ENCODE measurements around the gene MOV10. TPM values are rescaled to one million over a fixed set of nuclear protein-coding genes. Genes with fewer than 3 reads are reported as not detected.

Gene MOV10
- total and polyA plus RNA-seq, 10 of the 15 experiments (the other 5 are each of a cell fraction or from before 2014, with no cell fraction given) = 21.0 to 80.3 (median 49.8) TPM

DNA sequence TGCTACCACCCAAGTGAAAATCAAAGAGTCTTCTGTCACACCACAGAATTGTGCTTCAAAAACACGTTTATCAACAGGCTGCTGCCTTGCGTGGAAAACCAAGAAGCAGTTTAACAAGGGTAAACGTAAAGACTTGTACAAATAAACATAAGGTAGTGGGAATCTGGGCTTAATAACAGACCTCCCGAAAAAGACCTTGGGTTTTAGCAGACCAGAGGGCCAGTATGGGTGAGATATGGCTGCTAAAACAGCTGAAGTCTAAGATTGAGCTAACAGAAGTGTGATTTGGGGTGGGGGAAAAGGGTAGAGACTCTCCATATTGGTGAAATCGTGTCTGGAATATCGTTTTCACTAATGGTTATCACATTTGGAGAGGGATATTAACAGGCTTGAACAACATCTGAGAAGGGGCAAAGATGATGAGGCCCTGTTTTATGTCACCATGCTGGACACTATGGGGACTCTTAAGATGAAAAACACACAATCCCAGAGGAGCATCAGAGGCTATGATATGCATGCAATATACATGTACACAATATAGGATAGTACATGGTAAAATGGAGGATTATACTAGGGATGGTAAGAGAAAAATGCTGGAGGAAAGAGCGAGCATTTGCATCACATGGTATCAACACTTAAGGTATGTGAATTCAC lies 1.4 kb downstream of the MOV10 start:
- Histone ChIP-seq H3K27ac (ENCODE audit: control insufficient read depth, insufficient read depth) (peak overlapping the region; percentile 81), H3K27me3 (replicated peaks in 1 of 2; ENCODE audit: control insufficient read depth in 2 of 2, insufficient read depth in 2 of 2, low read length in 1 of 2) (no peaks in the 10 kb centered on the region), H2AFZ (ENCODE audit: control insufficient read depth, low read depth, low read length) (peak overlapping the region; percentile 83), H3K4me3 (peak overlapping the region; percentile 86), H4K20me1 (ENCODE audit: control insufficient read depth, insufficient read depth) (no peaks in the 10 kb centered on the region), H3K4me1 (ENCODE audit: control insufficient read depth, insufficient read depth, low read length) (peaks cover 9% of the 10 kb centered on the region), H3K4me2 (ENCODE audit: control insufficient read depth, insufficient read depth) (peak overlapping the region; percentile 93), H3K79me2 (ENCODE audit: control insufficient read depth, insufficient read depth, low read length) (peaks cover 17% of the 10 kb centered on the region), H3K9ac (ENCODE audit: control insufficient read depth, insufficient read depth, low read length) (peak overlapping the region; percentile 75), H3K36me3 (ENCODE audit: control insufficient read depth in 2 of 2, insufficient read depth in 2 of 2, low read length in 1 of 2) (no peaks in the 10 kb centered on the region), H3K9me3 (replicated peaks; ENCODE audit: control insufficient read depth, insufficient read depth, low read length) (no peaks in the 10 kb centered on the region)
- RAD21 ChIA-PET (ENCODE audit: unreplicated experiment) = interaction anchor here (0.5 to 4.8 kb wide), 8 partner anchors 15 to 285 kb away, joined by 3 to 42 read pairs (median 10); partner anchors contain the start of genes CAPZA1, PPM1J and ST7L
- CTCF ChIA-PET = interaction anchor here (0.6 to 6.2 kb wide), 14 partner anchors 15 to 284 kb away, joined by 3 to 33 read pairs (median 4); partner anchors contain the start of gene RHOC
- in situ Hi-C loops (cut with MboI) = no loop called here
- 86% methylated on average over 7 of the region's 7 CpGs for WGBS (ENCODE audit: insufficient coverage, insufficient replicate concordance, low lambda C conversion rate, missing lambda C conversion rate)
- intact Hi-C loops (cut with micrococcal nuclease; ENCODE audit: unreplicated experiment) = loop anchor here (2.0 kb wide), 1 partner anchor 57 kb away; the partner anchor contains the start of genes CAPZA1 and ST7L
- BruUV-seq (replicated peaks) = TSS peak; percentile 26
- POLR2A ChIA-PET = interaction anchor here (1.0 to 1.8 kb wide), 7 partner anchors 21 to 57 kb away, joined by 3 to 21 read pairs (median 5); partner anchors contain the start of genes CAPZA1 and ST7L
- SMC1A ChIA-PET (ENCODE audit: uncharacterized antibody, unreplicated experiment) = interaction anchor here (0.6 to 3.9 kb wide), 8 partner anchors 11 to 282 kb away, joined by 3 to 28 read pairs (median 4); partner anchors contain the start of gene RHOC
- FAIRE-seq = no peak
- DNase-seq (ENCODE audit: low read depth, low spot score) = no peak
- ATAC-seq = no peak
- TF ChIP-seq NFYA (IDR thresholded peaks at IDR 0.05; ENCODE audit: borderline replicate concordance, low read depth, low read length) = no peak
- TF ChIP-seq NFYB (IDR thresholded peaks at IDR 0.05; ENCODE audit: insufficient read depth, low read depth, low read length) = no peak
- TF ChIP-seq TCF7 (IDR thresholded peaks at IDR 0.05; ENCODE audit: borderline replicate concordance) = no peak
- no peak for TF ChIP-seq CHD1 (IDR thresholded peaks at IDR 0.05; ENCODE audit: low read depth, low read length)
- no peak for TF ChIP-seq DPF2 (IDR thresholded peaks at IDR 0.05)
- TF ChIP-seq NFXL1 (IDR thresholded peaks at IDR 0.05; ENCODE audit: borderline replicate concordance) = no peak
- TF ChIP-seq HDAC6 (IDR thresholded peaks at IDR 0.05; ENCODE audit: unreplicated experiment) = no peak
- no peak for TF ChIP-seq MEF2A (IDR thresholded peaks at IDR 0.05; ENCODE audit: insufficient read depth, low read depth, low read length)
- TF ChIP-seq SP1 (IDR thresholded peaks at IDR 0.05; ENCODE audit: low read depth, low read length) = no peak
- TF ChIP-seq, protein P1, sequence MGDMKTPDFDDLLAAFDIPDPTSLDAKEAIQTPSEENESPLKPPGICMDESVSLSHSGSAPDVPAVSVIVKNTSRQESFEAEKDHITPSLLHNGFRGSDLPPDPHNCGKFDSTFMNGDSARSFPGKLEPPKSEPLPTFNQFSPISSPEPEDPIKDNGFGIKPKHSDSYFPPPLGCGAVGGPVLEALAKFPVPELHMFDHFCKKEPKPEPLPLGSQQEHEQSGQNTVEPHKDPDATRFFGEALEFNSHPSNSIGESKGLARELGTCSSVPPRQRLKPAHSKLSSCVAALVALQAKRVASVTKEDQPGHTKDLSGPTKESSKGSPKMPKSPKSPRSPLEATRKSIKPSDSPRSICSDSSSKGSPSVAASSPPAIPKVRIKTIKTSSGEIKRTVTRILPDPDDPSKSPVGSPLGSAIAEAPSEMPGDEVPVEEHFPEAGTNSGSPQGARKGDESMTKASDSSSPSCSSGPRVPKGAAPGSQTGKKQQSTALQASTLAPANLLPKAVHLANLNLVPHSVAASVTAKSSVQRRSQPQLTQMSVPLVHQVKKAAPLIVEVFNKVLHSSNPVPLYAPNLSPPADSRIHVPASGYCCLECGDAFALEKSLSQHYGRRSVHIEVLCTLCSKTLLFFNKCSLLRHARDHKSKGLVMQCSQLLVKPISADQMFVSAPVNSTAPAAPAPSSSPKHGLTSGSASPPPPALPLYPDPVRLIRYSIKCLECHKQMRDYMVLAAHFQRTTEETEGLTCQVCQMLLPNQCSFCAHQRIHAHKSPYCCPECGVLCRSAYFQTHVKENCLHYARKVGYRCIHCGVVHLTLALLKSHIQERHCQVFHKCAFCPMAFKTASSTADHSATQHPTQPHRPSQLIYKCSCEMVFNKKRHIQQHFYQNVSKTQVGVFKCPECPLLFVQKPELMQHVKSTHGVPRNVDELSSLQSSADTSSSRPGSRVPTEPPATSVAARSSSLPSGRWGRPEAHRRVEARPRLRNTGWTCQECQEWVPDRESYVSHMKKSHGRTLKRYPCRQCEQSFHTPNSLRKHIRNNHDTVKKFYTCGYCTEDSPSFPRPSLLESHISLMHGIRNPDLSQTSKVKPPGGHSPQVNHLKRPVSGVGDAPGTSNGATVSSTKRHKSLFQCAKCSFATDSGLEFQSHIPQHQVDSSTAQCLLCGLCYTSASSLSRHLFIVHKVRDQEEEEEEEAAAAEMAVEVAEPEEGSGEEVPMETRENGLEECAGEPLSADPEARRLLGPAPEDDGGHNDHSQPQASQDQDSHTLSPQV (IDR thresholded peaks at IDR 0.05) = no peak
- TF ChIP-seq, protein P2, sequence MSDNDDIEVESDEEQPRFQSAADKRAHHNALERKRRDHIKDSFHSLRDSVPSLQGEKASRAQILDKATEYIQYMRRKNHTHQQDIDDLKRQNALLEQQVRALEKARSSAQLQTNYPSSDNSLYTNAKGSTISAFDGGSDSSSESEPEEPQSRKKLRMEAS (IDR thresholded peaks at IDR 0.05; ENCODE audit: low read depth, low read length) = no peak
- no peak for TF ChIP-seq SIN3A (IDR thresholded peaks at IDR 0.05; ENCODE audit: low read depth, low read length)
- TF ChIP-seq TARDBP (IDR thresholded peaks at IDR 0.05; ENCODE audit: borderline replicate concordance) = no peak
- no peak for TF ChIP-seq EZH2 (IDR thresholded peaks at IDR 0.05; ENCODE audit: borderline replicate concordance, control insufficient read depth, low read depth, low read length)
- no peak for TF ChIP-seq ZNF24 (IDR thresholded peaks at IDR 0.05)
- TF ChIP-seq, protein P3, sequence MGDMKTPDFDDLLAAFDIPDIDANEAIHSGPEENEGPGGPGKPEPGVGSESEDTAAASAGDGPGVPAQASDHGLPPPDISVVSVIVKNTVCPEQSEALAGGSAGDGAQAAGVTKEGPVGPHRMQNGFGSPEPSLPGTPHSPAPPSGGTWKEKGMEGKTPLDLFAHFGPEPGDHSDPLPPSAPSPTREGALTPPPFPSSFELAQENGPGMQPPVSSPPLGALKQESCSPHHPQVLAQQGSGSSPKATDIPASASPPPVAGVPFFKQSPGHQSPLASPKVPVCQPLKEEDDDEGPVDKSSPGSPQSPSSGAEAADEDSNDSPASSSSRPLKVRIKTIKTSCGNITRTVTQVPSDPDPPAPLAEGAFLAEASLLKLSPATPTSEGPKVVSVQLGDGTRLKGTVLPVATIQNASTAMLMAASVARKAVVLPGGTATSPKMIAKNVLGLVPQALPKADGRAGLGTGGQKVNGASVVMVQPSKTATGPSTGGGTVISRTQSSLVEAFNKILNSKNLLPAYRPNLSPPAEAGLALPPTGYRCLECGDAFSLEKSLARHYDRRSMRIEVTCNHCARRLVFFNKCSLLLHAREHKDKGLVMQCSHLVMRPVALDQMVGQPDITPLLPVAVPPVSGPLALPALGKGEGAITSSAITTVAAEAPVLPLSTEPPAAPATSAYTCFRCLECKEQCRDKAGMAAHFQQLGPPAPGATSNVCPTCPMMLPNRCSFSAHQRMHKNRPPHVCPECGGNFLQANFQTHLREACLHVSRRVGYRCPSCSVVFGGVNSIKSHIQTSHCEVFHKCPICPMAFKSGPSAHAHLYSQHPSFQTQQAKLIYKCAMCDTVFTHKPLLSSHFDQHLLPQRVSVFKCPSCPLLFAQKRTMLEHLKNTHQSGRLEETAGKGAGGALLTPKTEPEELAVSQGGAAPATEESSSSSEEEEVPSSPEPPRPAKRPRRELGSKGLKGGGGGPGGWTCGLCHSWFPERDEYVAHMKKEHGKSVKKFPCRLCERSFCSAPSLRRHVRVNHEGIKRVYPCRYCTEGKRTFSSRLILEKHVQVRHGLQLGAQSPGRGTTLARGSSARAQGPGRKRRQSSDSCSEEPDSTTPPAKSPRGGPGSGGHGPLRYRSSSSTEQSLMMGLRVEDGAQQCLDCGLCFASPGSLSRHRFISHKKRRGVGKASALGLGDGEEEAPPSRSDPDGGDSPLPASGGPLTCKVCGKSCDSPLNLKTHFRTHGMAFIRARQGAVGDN (IDR thresholded peaks at IDR 0.05) = no peak

All from GM12878 (cell line).